UCSD-AML1 (cell line): ENCODE measurements around the gene WDR5.
"Not testable (repeated sequence)": the region's sequence is repeated elsewhere in the genome, so short reads cannot be mapped to it uniquely, and the experiment has no call there.

Experiments used
- DNase-seq: peaks from one replicate; lab custom pipeline; 2025; ENCODE audit not compliant: unreplicated experiment; lab: John Stamatoyannopoulos, UW

WDR5 gene

GRCh38 chr9:134135343-134136117 lies at the start of gene WDR5:
Gene WDR5, plus strand, starts transcription at chr9:134136082. Its CDS starts 3,796 bp downstream, at chr9:134139878.
- DNase-seq = peak; percentile 91

- DNase-seq = no peak
Measured at GRCh38 chr9:134088063-134088725, 47.7 kb upstream of the WDR5 start.

GRCh38 chr9:134089972-134090371 lies 45.9 kb upstream of the WDR5 start:
- no peak for DNase-seq

GRCh38 chr9:134099123-134099761 lies 36.6 kb upstream of the WDR5 start:
- peak; percentile 31 for DNase-seq

- DNase-seq = no peak
Measured at GRCh38 chr9:134100040-134100439, 35.8 kb upstream of the WDR5 start.

GRCh38 chr9:134101133-134101532 lies 34.7 kb upstream of the WDR5 start:
- DNase-seq = not testable (repeated sequence)

- no peak for DNase-seq
Measured at GRCh38 chr9:134101623-134102149, 34.2 kb upstream of the WDR5 start.

GRCh38 chr9:134103391-134103998 lies 32.4 kb upstream of the WDR5 start:
- DNase-seq = no peak

- no peak for DNase-seq
Measured at GRCh38 chr9:134111064-134111463, 24.8 kb upstream of the WDR5 start.

- DNase-seq = no peak
Measured at GRCh38 chr9:134112561-134112960, 23.3 kb upstream of the WDR5 start.

GRCh38 chr9:134118972-134119371 lies 16.9 kb upstream of the WDR5 start:
- not testable (repeated sequence) for DNase-seq

- DNase-seq = no peak
Measured at GRCh38 chr9:134123764-134124128, 12.1 kb upstream of the WDR5 start.

- DNase-seq = no peak
Measured at GRCh38 chr9:134125413-134126095, 10.3 kb upstream of the WDR5 start.

GRCh38 chr9:134126373-134126772 lies 9.5 kb upstream of the WDR5 start:
- DNase-seq = no peak

- DNase-seq = no peak
Measured at GRCh38 chr9:134127065-134127580, 8.8 kb upstream of the WDR5 start.

- no peak for DNase-seq
Measured at GRCh38 chr9:134127616-134128015, 8.3 kb upstream of the WDR5 start.

GRCh38 chr9:134128727-134129679 lies 6.9 kb upstream of the WDR5 start:
- no peak for DNase-seq

- DNase-seq = no peak
Measured at GRCh38 chr9:134130503-134131375, 5.1 kb upstream of the WDR5 start.
